NCI-H526 (cell line): Measurements from ENCODE around the gene PIGW.
"Not testable (repeated sequence)": the region's sequence is repeated elsewhere in the genome, so short reads cannot be mapped to it uniquely, and the experiment has no call there.

Experiments
- DNase-seq, 2 experiments: peaks; one replicate each; lab custom pipeline; 2025; lab: John Stamatoyannopoulos, UW

Gene PIGW

GRCh38 chr17:36534840-36535668, at the start of gene PIGW, which contains the start of gene MYO19:
Gene PIGW (plus strand): TSS chr17:36534987. CDS start chr17:36537102, 2,115 bp downstream.
Gene MYO19 (minus strand): TSS chr17:36534868. CDS start chr17:36532538, 2,330 bp downstream.
- peak; percentile 83 to 95 for DNase-seq

- no peak for DNase-seq
Measured at GRCh38 chr17:36485027-36485426, 49.8 kb upstream of the PIGW start.

- no peak for DNase-seq
Measured at GRCh38 chr17:36485805-36486203, 49.0 kb upstream of the PIGW start.

- peak; percentile 92 to 96 for DNase-seq
Measured at GRCh38 chr17:36486204-36487194, 48.3 kb upstream of the PIGW start, which contains the start of gene ZNHIT3. Gene ZNHIT3 (plus strand): TSS chr17:36486681. CDS start chr17:36486700, 19 bp downstream.

GRCh38 chr17:36493956-36494355, 40.8 kb upstream of the PIGW start:
- no peak for DNase-seq

GRCh38 chr17:36494674-36495073, 40.1 kb upstream of the PIGW start:
- DNase-seq = no peak

GRCh38 chr17:36495076-36495578, 39.7 kb upstream of the PIGW start:
- no peak for DNase-seq

GRCh38 chr17:36496018-36496789, 38.6 kb upstream of the PIGW start:
- no peak for DNase-seq

GRCh38 chr17:36498155-36498554, 36.6 kb upstream of the PIGW start:
- DNase-seq = no peak

- DNase-seq = no peak
Measured at GRCh38 chr17:36498560-36499300, 36.1 kb upstream of the PIGW start.

- DNase-seq = no peak
Measured at GRCh38 chr17:36500745-36501225, 34.0 kb upstream of the PIGW start.

- DNase-seq = no peak
Measured at GRCh38 chr17:36501351-36501750, 33.4 kb upstream of the PIGW start.

GRCh38 chr17:36501963-36502362, 32.8 kb upstream of the PIGW start:
- DNase-seq = no peak

GRCh38 chr17:36503456-36504155, 31.2 kb upstream of the PIGW start:
- no peak for DNase-seq

- DNase-seq = no peak
Measured at GRCh38 chr17:36504156-36504545, 30.6 kb upstream of the PIGW start.

- no peak for DNase-seq
Measured at GRCh38 chr17:36505171-36505570, 29.6 kb upstream of the PIGW start.

GRCh38 chr17:36506249-36506826, 28.4 kb upstream of the PIGW start:
- no peak for DNase-seq

GRCh38 chr17:36506831-36507230, 28.0 kb upstream of the PIGW start:
- no peak for DNase-seq

GRCh38 chr17:36507266-36507665, 27.5 kb upstream of the PIGW start:
- DNase-seq = no peak

GRCh38 chr17:36508439-36508838, 26.3 kb upstream of the PIGW start:
- not testable (repeated sequence) for DNase-seq
